ENCODE data around the gene CNTF. TPM values are rescaled to one million over a fixed set of nuclear protein-coding genes. Genes with fewer than 3 reads are reported as not detected.
A peak's percentile ranks its signal among the peaks of the same experiment; 100 is the strongest.

CNTF gene
- polyA plus RNA-seq, 1 of the 3 experiments (the other 2 are of a cell fraction): 0.87 TPM

DNA sequence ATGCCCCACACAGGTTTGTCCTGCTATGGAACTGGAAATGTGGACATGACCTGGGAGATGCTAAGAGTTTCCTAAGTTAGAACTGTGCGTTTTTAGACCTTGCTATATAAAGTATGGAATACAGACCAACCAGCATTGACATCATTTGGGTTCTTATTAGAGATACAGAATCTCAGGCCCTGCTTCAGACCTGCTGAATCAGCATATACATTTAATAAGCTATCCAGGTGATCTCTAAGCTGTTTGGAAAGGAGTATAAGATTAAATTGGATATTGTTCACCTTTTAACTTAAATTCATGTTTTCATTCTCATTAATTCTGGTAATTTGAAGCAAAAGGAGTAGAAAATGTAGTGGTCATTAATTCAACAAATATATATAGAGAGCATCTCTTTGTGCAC lies 6.9 kb upstream of the CNTF start:
- Histone ChIP-seq H3K4me2 (no peak overlapping the region), H3K36me3 (replicated peaks in 1 of 2; ENCODE audit: control insufficient read depth in 1 of 2, insufficient read depth in 2 of 2, low read length in 1 of 2) (peaks cover 92 to 100% of the 10 kb centered on the region in 2 experiments), H3K4me3 (ENCODE audit: low read depth in 2 of 2, low read length in 1 of 2) (no peak overlapping the region), H4K20me1 (ENCODE audit: insufficient read depth) (no peaks in the 10 kb centered on the region), H3K27ac (ENCODE audit: low read depth in 2 of 2, low read length in 1 of 2) (no peak overlapping the region), H3K4me1 (ENCODE audit: control insufficient read depth in 1 of 2, insufficient read depth in 2 of 2, low read depth in 1 of 2, low read length in 1 of 2) (no peaks in the 10 kb centered on the region), H3K79me2 (ENCODE audit: insufficient read depth) (peaks cover 10% of the 10 kb centered on the region; the same call in 1 of the 2 replicates), H3F3A (replicated peaks; ENCODE audit: insufficient read depth) (no peaks in the 10 kb centered on the region), H2AFZ (ENCODE audit: low read depth) (no peak overlapping the region), H3K27me3 (ENCODE audit: insufficient read depth) (no peaks in the 10 kb centered on the region), H3K9me2 (no peaks in the 10 kb centered on the region), H3K9ac (no peak overlapping the region), H3K9me3 (no peaks in the 10 kb centered on the region)
- CTCF ChIA-PET: no interaction called here
- no peak for DNase-seq
- TF ChIP-seq SMC3 (IDR thresholded peaks at IDR 0.05; ENCODE audit: low read depth, low read length): no peak
- no peak for TF ChIP-seq RCOR1 (IDR thresholded peaks at IDR 0.05; ENCODE audit: low read length)
- no peak for TF ChIP-seq POLR2AphosphoS5 (IDR thresholded peaks at IDR 0.05; ENCODE audit: low read depth, low read length)
- TF ChIP-seq, protein P1, sequence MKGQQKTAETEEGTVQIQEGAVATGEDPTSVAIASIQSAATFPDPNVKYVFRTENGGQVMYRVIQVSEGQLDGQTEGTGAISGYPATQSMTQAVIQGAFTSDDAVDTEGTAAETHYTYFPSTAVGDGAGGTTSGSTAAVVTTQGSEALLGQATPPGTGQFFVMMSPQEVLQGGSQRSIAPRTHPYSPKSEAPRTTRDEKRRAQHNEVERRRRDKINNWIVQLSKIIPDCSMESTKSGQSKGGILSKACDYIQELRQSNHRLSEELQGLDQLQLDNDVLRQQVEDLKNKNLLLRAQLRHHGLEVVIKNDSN (IDR thresholded peaks at IDR 0.05; ENCODE audit: borderline replicate concordance, low read depth): no peak
- TF ChIP-seq, protein P2, sequence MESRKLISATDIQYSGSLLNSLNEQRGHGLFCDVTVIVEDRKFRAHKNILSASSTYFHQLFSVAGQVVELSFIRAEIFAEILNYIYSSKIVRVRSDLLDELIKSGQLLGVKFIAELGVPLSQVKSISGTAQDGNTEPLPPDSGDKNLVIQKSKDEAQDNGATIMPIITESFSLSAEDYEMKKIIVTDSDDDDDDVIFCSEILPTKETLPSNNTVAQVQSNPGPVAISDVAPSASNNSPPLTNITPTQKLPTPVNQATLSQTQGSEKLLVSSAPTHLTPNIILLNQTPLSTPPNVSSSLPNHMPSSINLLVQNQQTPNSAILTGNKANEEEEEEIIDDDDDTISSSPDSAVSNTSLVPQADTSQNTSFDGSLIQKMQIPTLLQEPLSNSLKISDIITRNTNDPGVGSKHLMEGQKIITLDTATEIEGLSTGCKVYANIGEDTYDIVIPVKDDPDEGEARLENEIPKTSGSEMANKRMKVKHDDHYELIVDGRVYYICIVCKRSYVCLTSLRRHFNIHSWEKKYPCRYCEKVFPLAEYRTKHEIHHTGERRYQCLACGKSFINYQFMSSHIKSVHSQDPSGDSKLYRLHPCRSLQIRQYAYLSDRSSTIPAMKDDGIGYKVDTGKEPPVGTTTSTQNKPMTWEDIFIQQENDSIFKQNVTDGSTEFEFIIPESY (IDR thresholded peaks at IDR 0.05; ENCODE audit: borderline replicate concordance, low read depth): no peak
- TF ChIP-seq EP300 (IDR thresholded peaks at IDR 0.05; ENCODE audit: borderline replicate concordance in 1 of 2, low read depth in 1 of 2, low read length in 1 of 2): no peak
- TF ChIP-seq CHD2 (IDR thresholded peaks at IDR 0.05; ENCODE audit: low read length, partially characterized antibody): no peak
- no peak for TF ChIP-seq PBX3 (IDR thresholded peaks at IDR 0.05)
- no peak for TF ChIP-seq IRF3 (IDR thresholded peaks at IDR 0.05; ENCODE audit: low read depth, low read length)
- no peak for TF ChIP-seq FOSL2 (IDR thresholded peaks at IDR 0.05; ENCODE audit: borderline replicate concordance, low read depth)
- no peak for TF ChIP-seq FOXJ3 (CRISPR knock-in tag; IDR thresholded peaks at IDR 0.05)
- no peak for TF ChIP-seq RXRA (IDR thresholded peaks at IDR 0.05; ENCODE audit: borderline replicate concordance, low read depth)
- POLR2A ChIA-PET: no interaction called here
- 92% methylated on average over 1 of the region's 1 CpG for WGBS (ENCODE audit: low lambda C conversion rate)

DNA sequence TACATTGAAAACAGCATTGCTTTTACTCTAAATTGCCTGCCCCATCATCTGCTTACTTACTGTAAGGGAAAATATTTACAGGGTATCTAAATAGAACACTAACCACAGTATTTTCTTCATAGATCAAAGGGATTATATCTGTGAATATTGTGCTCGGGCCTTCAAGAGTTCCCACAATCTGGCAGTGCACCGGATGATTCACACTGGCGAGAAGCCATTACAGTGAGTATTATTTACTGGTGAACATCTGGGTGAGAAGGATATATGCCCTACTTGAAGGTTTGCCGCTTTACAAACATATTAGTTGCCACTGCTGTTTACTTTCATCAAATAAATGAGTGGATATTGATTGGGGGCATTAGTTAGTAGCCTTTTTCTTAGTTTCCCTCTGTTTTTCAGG lies 5.9 kb upstream of the CNTF start:
- DNase-seq: no peak
- no peak overlapping the region for H2AFZ ChIP-seq (ENCODE audit: low read depth)
- peaks cover 10% of the 10 kb centered on the region; the same call in 1 of the 2 replicates for H3K79me2 ChIP-seq (ENCODE audit: insufficient read depth)
- no peaks in the 10 kb centered on the region for H4K20me1 ChIP-seq (ENCODE audit: insufficient read depth)
- H3K27ac ChIP-seq (ENCODE audit: low read depth in 2 of 2, low read length in 1 of 2): 0 out of 4 replicates have a peak overlapping the region, but pooled peaks of 1 of the 2 experiments have one; percentile 5
- CTCF ChIA-PET: no interaction called here
- H3K4me2 ChIP-seq: no peak overlapping the region
- no peak overlapping the region for H3K9ac ChIP-seq
- no peaks in the 10 kb centered on the region for H3K9me3 ChIP-seq
- H3F3A ChIP-seq (replicated peaks; ENCODE audit: insufficient read depth): no peaks in the 10 kb centered on the region
- 75% methylated on average over 4 of the region's 4 CpGs for WGBS (ENCODE audit: low lambda C conversion rate)
- H3K4me3 ChIP-seq (ENCODE audit: low read depth in 2 of 2, low read length in 1 of 2): no peak overlapping the region
- no peaks in the 10 kb centered on the region for H3K27me3 ChIP-seq (ENCODE audit: insufficient read depth)
- POLR2A ChIA-PET: no interaction called here
- H3K4me1 ChIP-seq (ENCODE audit: control insufficient read depth in 1 of 2, insufficient read depth in 2 of 2, low read depth in 1 of 2, low read length in 1 of 2): no peaks in the 10 kb centered on the region
- no peaks in the 10 kb centered on the region for H3K9me2 ChIP-seq
- H3K36me3 ChIP-seq (replicated peaks in 1 of 2; ENCODE audit: control insufficient read depth in 1 of 2, insufficient read depth in 2 of 2, low read length in 1 of 2): peaks cover 90 to 99% of the 10 kb centered on the region in 2 experiments
- no peak for TF ChIP-seq EZH2phosphoT487 (IDR thresholded peaks at IDR 0.05; ENCODE audit: borderline replicate concordance, low read depth)
- no peak for TF ChIP-seq RXRA (IDR thresholded peaks at IDR 0.05; ENCODE audit: borderline replicate concordance, low read depth)
- peak; percentile 34; the same call in 1 of the 2 replicates for TF ChIP-seq NFIC (IDR thresholded peaks at IDR 0.05; ENCODE audit: borderline replicate concordance)
- TF ChIP-seq RAD21 (IDR thresholded peaks at IDR 0.05; ENCODE audit: low read length): no peak
- no peak for TF ChIP-seq MXI1 (IDR thresholded peaks at IDR 0.05; ENCODE audit: low read depth, low read length)
- no peak for TF ChIP-seq NRF1 (IDR thresholded peaks at IDR 0.05; ENCODE audit: low read depth, low read length)
- no peak for TF ChIP-seq MEF2A (IDR thresholded peaks at IDR 0.05; ENCODE audit: borderline replicate concordance, low read depth)
- no peak for TF ChIP-seq GABPA (IDR thresholded peaks at IDR 0.05; ENCODE audit: low read depth)
- no peak for TF ChIP-seq MAX (IDR thresholded peaks at IDR 0.05; ENCODE audit: low read depth)
- TF ChIP-seq ELF1 (IDR thresholded peaks at IDR 0.05): no peak
- 0 out of 2 replicates have a peak, but pooled peaks have one; percentile 17 for TF ChIP-seq TCF12 (IDR thresholded peaks at IDR 0.05)
- TF ChIP-seq YY1 (IDR thresholded peaks at IDR 0.05; ENCODE audit: low read depth): no peak
- TF ChIP-seq FOSL2 (IDR thresholded peaks at IDR 0.05; ENCODE audit: borderline replicate concordance, low read depth): peak; percentile 43; the same call in 1 of the 2 replicates

Data from SK-N-SH (cell line).